ENCODE data around the gene FBXL20. TPM values are rescaled to one million over a fixed set of nuclear protein-coding genes. Genes with fewer than 3 reads are reported as not detected.

FBXL20 gene
- total RNA-seq, 1 donor = 20.3 TPM

DNA sequence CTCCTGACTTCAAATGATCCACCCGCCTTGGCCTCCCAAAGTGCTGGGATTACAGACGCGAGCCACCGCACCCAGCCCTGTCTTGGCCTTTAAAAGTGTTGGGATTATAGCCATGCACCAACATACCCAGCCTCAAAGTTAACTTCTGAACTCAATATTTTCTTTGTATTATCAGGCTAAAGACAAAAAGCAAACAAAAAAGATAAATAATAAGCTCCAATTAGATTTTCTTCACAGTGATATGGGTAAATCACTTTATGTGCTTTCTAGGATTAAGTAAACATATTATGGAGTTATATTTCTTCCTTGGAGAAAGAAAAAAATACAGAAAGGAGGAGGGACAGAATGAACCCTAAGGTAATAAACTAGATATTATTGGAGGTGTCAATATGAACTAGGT, 74.3 kb downstream of the FBXL20 start:
- no peaks in the 10 kb centered on the region for H3K9me3 ChIP-seq (ENCODE audit: low read depth, low read length)
- no peaks in the 10 kb centered on the region for H3K79me2 ChIP-seq (ENCODE audit: insufficient read depth, low read length)
- TF ChIP-seq, protein P1, sequence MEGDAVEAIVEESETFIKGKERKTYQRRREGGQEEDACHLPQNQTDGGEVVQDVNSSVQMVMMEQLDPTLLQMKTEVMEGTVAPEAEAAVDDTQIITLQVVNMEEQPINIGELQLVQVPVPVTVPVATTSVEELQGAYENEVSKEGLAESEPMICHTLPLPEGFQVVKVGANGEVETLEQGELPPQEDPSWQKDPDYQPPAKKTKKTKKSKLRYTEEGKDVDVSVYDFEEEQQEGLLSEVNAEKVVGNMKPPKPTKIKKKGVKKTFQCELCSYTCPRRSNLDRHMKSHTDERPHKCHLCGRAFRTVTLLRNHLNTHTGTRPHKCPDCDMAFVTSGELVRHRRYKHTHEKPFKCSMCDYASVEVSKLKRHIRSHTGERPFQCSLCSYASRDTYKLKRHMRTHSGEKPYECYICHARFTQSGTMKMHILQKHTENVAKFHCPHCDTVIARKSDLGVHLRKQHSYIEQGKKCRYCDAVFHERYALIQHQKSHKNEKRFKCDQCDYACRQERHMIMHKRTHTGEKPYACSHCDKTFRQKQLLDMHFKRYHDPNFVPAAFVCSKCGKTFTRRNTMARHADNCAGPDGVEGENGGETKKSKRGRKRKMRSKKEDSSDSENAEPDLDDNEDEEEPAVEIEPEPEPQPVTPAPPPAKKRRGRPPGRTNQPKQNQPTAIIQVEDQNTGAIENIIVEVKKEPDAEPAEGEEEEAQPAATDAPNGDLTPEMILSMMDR (IDR thresholded peaks at IDR 0.05; ENCODE audit: extremely low read depth, low read depth, low read length) = no peak
- H4K20me1 ChIP-seq (ENCODE audit: insufficient read depth, low read length) = no peaks in the 10 kb centered on the region
- H3K27ac ChIP-seq (ENCODE audit: low read depth, low read length) = no peak overlapping the region
- H2AFZ ChIP-seq (ENCODE audit: low read length) = no peak overlapping the region
- DNase-seq (ENCODE audit: insufficient read length, low spot score, missing footprints) = no peak
- no peaks in the 10 kb centered on the region for H3K36me3 ChIP-seq (ENCODE audit: insufficient read depth, low read length)
- no peak overlapping the region for H3K4me3 ChIP-seq (ENCODE audit: insufficient read depth, low read length)
- H3K4me1 ChIP-seq (ENCODE audit: insufficient read depth, low read length) = no peaks in the 10 kb centered on the region
- H3K4me2 ChIP-seq (ENCODE audit: insufficient read depth, low read length) = no peak overlapping the region
- no peaks in the 10 kb centered on the region for H3K27me3 ChIP-seq (ENCODE audit: insufficient read depth, low read length)

DNA sequence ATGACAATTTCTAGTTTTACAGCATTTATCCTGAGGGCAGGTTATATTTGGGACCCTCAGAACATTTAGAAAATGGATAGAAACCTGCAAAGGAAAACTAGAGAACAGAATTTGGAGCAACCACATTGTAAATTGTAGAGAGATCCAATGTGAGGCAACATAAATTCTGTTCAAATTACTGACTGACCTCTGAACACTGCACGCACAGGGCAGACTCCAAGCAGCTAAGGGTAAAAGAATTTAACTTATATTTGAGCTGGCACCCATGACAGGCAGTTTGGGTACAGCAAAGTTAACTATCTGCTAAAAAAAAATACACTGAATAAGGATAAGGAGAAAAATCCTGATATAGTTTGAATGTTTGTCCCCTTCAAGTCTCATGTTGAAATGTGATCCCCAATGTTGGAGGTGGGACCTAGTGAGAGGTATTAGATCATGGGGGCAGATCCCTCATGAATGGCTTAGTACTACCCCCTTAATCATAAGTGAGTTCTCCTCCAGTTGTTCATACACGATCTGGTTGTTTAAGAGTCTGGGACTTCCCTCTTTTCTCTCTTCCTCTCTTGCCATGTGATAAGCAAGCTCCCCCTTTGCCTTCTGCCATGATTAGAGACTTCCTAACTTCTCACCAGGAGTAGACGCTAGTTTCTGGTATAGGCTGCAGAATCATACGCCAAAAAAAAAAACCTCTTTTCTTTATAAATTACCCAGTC, 75.7 kb downstream of the FBXL20 start:
- H3K36me3 ChIP-seq (ENCODE audit: insufficient read depth, low read length) = no peaks in the 10 kb centered on the region
- no peaks in the 10 kb centered on the region for H4K20me1 ChIP-seq (ENCODE audit: insufficient read depth, low read length)
- no peak overlapping the region for H3K4me2 ChIP-seq (ENCODE audit: insufficient read depth, low read length)
- no peak overlapping the region for H3K4me3 ChIP-seq (ENCODE audit: insufficient read depth, low read length)
- H3K27me3 ChIP-seq (ENCODE audit: insufficient read depth, low read length) = no peaks in the 10 kb centered on the region
- no peaks in the 10 kb centered on the region for H3K9me3 ChIP-seq (ENCODE audit: low read depth, low read length)
- no peaks in the 10 kb centered on the region for H3K4me1 ChIP-seq (ENCODE audit: insufficient read depth, low read length)
- no peak overlapping the region for H2AFZ ChIP-seq (ENCODE audit: low read length)
- DNase-seq (ENCODE audit: insufficient read length, low spot score, missing footprints) = no peak
- H3K79me2 ChIP-seq (ENCODE audit: insufficient read depth, low read length) = no peaks in the 10 kb centered on the region
- TF ChIP-seq, protein P1 (IDR thresholded peaks at IDR 0.05; ENCODE audit: extremely low read depth, low read depth, low read length) = no peak
- no peak overlapping the region for H3K27ac ChIP-seq (ENCODE audit: low read depth, low read length)

DNA sequence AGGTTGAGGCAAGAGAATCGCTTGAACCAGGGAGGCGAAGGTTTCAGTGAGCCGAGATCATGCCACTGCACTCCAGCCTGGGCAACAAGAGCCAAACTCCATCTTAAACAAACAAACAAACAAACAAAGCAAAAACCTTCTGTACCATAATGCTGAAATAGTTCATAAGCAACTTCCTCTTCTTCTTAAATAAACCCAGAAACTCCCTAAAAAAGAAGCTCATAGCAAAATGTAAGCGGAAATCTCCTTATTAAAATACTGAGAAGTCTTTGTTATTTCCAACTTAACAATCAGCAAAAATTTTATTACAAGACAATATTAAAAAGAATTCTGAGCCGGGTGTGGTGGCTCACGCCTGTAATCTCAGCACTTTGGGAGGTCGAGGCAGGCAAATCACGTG, 82.8 kb downstream of the FBXL20 start:
- no peaks in the 10 kb centered on the region for H3K9me3 ChIP-seq (ENCODE audit: low read depth, low read length)
- H3K4me3 ChIP-seq (ENCODE audit: insufficient read depth, low read length) = no peak overlapping the region
- no peaks in the 10 kb centered on the region for H3K4me1 ChIP-seq (ENCODE audit: insufficient read depth, low read length)
- no peaks in the 10 kb centered on the region for H4K20me1 ChIP-seq (ENCODE audit: insufficient read depth, low read length)
- no peak for DNase-seq (ENCODE audit: insufficient read length, low spot score, missing footprints)
- TF ChIP-seq, protein P1 (IDR thresholded peaks at IDR 0.05; ENCODE audit: extremely low read depth, low read depth, low read length) = no peak
- H3K27ac ChIP-seq (ENCODE audit: low read depth, low read length) = no peak overlapping the region
- H3K79me2 ChIP-seq (ENCODE audit: insufficient read depth, low read length) = no peaks in the 10 kb centered on the region
- H3K4me2 ChIP-seq (ENCODE audit: insufficient read depth, low read length) = no peak overlapping the region
- no peaks in the 10 kb centered on the region for H3K27me3 ChIP-seq (ENCODE audit: insufficient read depth, low read length)
- H3K36me3 ChIP-seq (ENCODE audit: insufficient read depth, low read length) = no peaks in the 10 kb centered on the region
- H2AFZ ChIP-seq (ENCODE audit: low read length) = no peak overlapping the region

DNA sequence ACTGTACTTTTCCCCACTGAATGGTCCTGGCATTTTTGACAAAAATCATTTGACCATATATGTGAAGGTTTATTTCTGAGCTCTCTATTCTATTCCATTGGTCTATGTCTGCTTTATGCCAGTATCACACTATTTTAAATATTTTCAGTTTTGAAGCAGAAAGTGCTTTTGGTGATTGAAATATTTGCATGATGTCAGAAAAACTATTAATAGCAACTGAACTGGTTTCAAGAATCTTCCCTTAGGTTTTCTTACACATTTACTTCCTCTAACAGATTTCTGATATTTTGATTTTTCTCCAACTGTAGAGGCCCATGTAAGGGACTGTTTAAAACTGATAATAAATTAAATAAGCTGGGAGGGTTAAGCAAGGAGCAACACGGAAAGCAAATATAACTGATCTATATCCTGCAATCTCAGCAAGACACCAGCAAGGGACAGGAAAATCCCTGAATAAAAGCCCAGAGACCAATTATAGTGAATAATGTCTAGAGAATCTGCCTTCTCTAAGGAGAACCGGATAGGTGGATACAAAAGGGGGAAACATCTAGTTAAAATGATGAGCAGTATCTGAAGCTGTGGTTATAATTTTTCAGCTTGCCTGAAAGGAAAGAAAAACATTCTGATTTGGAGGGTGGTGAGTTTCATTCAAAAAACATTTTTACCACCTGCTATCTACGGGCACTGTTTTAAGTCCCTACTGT, 94.8 kb downstream of the FBXL20 start:
- Histone ChIP-seq H3K4me3 (ENCODE audit: insufficient read depth, low read length) (no peak overlapping the region), H4K20me1 (ENCODE audit: insufficient read depth, low read length) (no peaks in the 10 kb centered on the region), H3K27me3 (ENCODE audit: insufficient read depth, low read length) (no peaks in the 10 kb centered on the region), H3K79me2 (ENCODE audit: insufficient read depth, low read length) (no peaks in the 10 kb centered on the region), H3K4me2 (ENCODE audit: insufficient read depth, low read length) (peak overlapping the region; percentile 63), H3K36me3 (ENCODE audit: insufficient read depth, low read length) (no peaks in the 10 kb centered on the region), H2AFZ (ENCODE audit: low read length) (no peak overlapping the region), H3K27ac (ENCODE audit: low read depth, low read length) (peak overlapping the region; percentile 63), H3K4me1 (ENCODE audit: insufficient read depth, low read length) (peaks cover 20% of the 10 kb centered on the region), H3K9me3 (ENCODE audit: low read depth, low read length) (no peaks in the 10 kb centered on the region)
- TF ChIP-seq, protein P1 (IDR thresholded peaks at IDR 0.05; ENCODE audit: extremely low read depth, low read depth, low read length) = no peak
- DNase-seq (ENCODE audit: insufficient read length, low spot score, missing footprints) = peak; percentile 92
